Embryonic facial prominence (tissue), 1 donor: ENCODE data around the gene CST11.

Experiments used
- DNase-seq: peaks from one replicate; pipeline ENCODE4 v3.0.0-alpha.2; 2016; ENCODE audit errors: extremely low spot score

CST11 gene

GRCh38 chr20:23453549-23454543 is 1.2 kb upstream of the CST11 start:
- DNase-seq = no peak

- DNase-seq = no peak
Observed at GRCh38 chr20:23451956-23452487, 654 bp downstream of the CST11 start.

- DNase-seq = no peak
Observed at GRCh38 chr20:23450877-23451276, 1.8 kb downstream of the CST11 start.

- DNase-seq = no peak
Observed at GRCh38 chr20:23449421-23449820, 3.3 kb downstream of the CST11 start.

GRCh38 chr20:23448167-23448566 is 4.5 kb downstream of the CST11 start:
- DNase-seq = no peak

GRCh38 chr20:23446505-23446904 is 6.2 kb downstream of the CST11 start:
- DNase-seq = no peak

GRCh38 chr20:23445596-23446217 is 7.0 kb downstream of the CST11 start:
- DNase-seq = no peak

- DNase-seq = no peak
Observed at GRCh38 chr20:23444859-23445258, 7.8 kb downstream of the CST11 start.

GRCh38 chr20:23442436-23442835 is 10.2 kb downstream of the CST11 start:
- no peak for DNase-seq

- DNase-seq = no peak
Observed at GRCh38 chr20:23441850-23442313, 10.8 kb downstream of the CST11 start.

GRCh38 chr20:23440004-23440403 is 12.7 kb downstream of the CST11 start:
- no peak for DNase-seq

- DNase-seq = no peak
Observed at GRCh38 chr20:23438661-23439060, 14.0 kb downstream of the CST11 start.

GRCh38 chr20:23437126-23437899 is 15.4 kb downstream of the CST11 start:
- DNase-seq = no peak

GRCh38 chr20:23436681-23437080 is 16.0 kb downstream of the CST11 start:
- no peak for DNase-seq

- DNase-seq = no peak
Observed at GRCh38 chr20:23435626-23436539, 16.8 kb downstream of the CST11 start.

GRCh38 chr20:23434521-23435313 is 18.0 kb downstream of the CST11 start:
- no peak for DNase-seq

- no peak for DNase-seq
Observed at GRCh38 chr20:23433628-23434027, 19.0 kb downstream of the CST11 start.

- DNase-seq = no peak
Observed at GRCh38 chr20:23425129-23425528, 27.5 kb downstream of the CST11 start.

- peak; percentile 86 for DNase-seq
Observed at GRCh38 chr20:23420943-23421931, 31.4 kb downstream of the CST11 start, which contains the start of gene NAPB. NAPB (minus strand) TSS chr20:23421488; CDS start chr20:23421402, 86 bp downstream.
